K562 (cell line): ENCODE results near the gene TSKS. TPM values are rescaled to one million over a fixed set of nuclear protein-coding genes. Genes with fewer than 3 reads are reported as not detected.

Experiments
- ATAC-seq: fragments of 200-7000 bp; cut with Tn5 transposase; 3 replicates; pipeline ENCODE4 v1.9.1; 2020; ENCODE audit warnings: moderate library complexity
- BruUV-seq: library from RNA; stranded (reverse); fragments of 400-500 nt; replicated peaks from 2 replicates; lab custom pipeline; 2021; lab: Mats Ljungman, UMichigan
- CTCF ChIA-PET: fragments of 300-600 bp; formaldehyde crosslinking; extraction: SDS; loops from one replicate; lab custom pipeline; 2021; ENCODE audit warnings: low intra/inter-chr PET ratio; lab: Yijun Ruan, JAX
- POLR2A ChIA-PET: fragments of 300-600, 350-650 bp; sonication (Branson Sonifier 250); formaldehyde crosslinking; extraction: SDS; loops from one replicate; lab custom pipeline; 2021; ENCODE audit warnings: antibody characterized with exemption, inconsistent platforms; lab: Yijun Ruan, JAX
- DNase-seq, 4 experiments: peaks; one replicate each; pipeline versions ENCODE4 v3.0.0 to v3.0.0-alpha.2; 2011 to 2018; ENCODE audit warnings: low spot score in 3 of 4, mixed read lengths in 3 of 4; ENCODE audit errors: extremely low read depth in 1 of 4
- FAIRE-seq: peaks from 2 replicates; lab custom pipeline; 2011; peaks lifted over from hg19 to GRCh38; lab: Jason Lieb, UNC
- H2AFZ ChIP-seq: 2 replicates; pipeline ENCODE4 v1.6.0; 2011; ENCODE audit warnings: low read depth, low read length, control low read depth, inconsistent platforms
- H3K27ac ChIP-seq: fragments of 200-600 bp; 3 replicates; pipeline ENCODE4 v1.8.0; 2011; ENCODE audit warnings: low read depth, mild to moderate bottlenecking, control low read depth, inconsistent platforms, low read length, moderate library complexity, mixed read lengths; ENCODE audit errors: extremely low read depth
- H3K27me3 ChIP-seq, 2 experiments: fragments of 300-600 bp in 1 of 2; 2 replicates in 1 of 2; 3 replicates in 1 of 2; pipeline versions ENCODE4 v1.6.0 to v1.8.0; 2011; ENCODE audit warnings: inconsistent platforms in 2 of 2, low read length in 2 of 2, mild to moderate bottlenecking in 1 of 2, mixed read lengths in 1 of 2, moderate library complexity in 1 of 2; ENCODE audit not compliant: control insufficient read depth in 2 of 2, insufficient read depth in 2 of 2
- H3K36me3 ChIP-seq: fragments of 300-600 bp; 3 replicates; pipeline ENCODE4 v1.8.0; 2011; ENCODE audit warnings: mild to moderate bottlenecking, low read length, inconsistent platforms; ENCODE audit not compliant: control insufficient read depth, insufficient read depth
- H3K4me1 ChIP-seq, 2 experiments: fragments of 200-600 bp in 1 of 2; replicated peaks in 1 of 2; 2 replicates in 1 of 2; 3 replicates in 1 of 2; pipeline versions ENCODE4 v1.5.1 to v1.8.0; 2011; ENCODE audit warnings: inconsistent platforms in 2 of 2, low read length in 2 of 2, mild to moderate bottlenecking in 1 of 2, mixed read lengths in 1 of 2, moderate library complexity in 1 of 2; ENCODE audit not compliant: control insufficient read depth in 2 of 2, insufficient read depth in 2 of 2
- H3K4me2 ChIP-seq: 2 replicates; pipeline ENCODE4 v1.6.1; 2011; ENCODE audit warnings: low read length, control low read depth, inconsistent platforms, mixed read lengths; ENCODE audit not compliant: insufficient read depth
- H3K4me3 ChIP-seq: fragments of 200-600 bp; sonication (generic), shearing (Covaris generic); 2 replicates; pipeline ENCODE4 v1.5.1; 2016; ENCODE audit warnings: control low read depth, inconsistent platforms
- H3K79me2 ChIP-seq: fragments of 200-600 bp; 3 replicates; pipeline ENCODE4 v1.8.0; 2011; ENCODE audit warnings: low read length, inconsistent platforms; ENCODE audit not compliant: control insufficient read depth, insufficient read depth
- H3K9ac ChIP-seq, 2 experiments: 2 replicates each; pipeline versions ENCODE4 v1.6.0 to v1.6.1; 2011; ENCODE audit warnings: low read depth in 2 of 2, low read length in 2 of 2, control low read depth in 1 of 2, inconsistent platforms in 1 of 2, mild to moderate bottlenecking in 1 of 2, mixed read lengths in 1 of 2; ENCODE audit not compliant: insufficient read depth in 1 of 2
- H3K9me1 ChIP-seq: one replicate; pipeline ENCODE4 v1.6.0; 2011; ENCODE audit warnings: inconsistent platforms, mild to moderate bottlenecking, low read length, moderate library complexity; ENCODE audit not compliant: control insufficient read depth, insufficient read depth
- H3K9me3 ChIP-seq: replicated peaks from 2 replicates; pipeline ENCODE4 v1.5.1; 2011; ENCODE audit warnings: low read depth, low read length, inconsistent platforms; ENCODE audit not compliant: control insufficient read depth, insufficient read depth
- H4K20me1 ChIP-seq: replicated peaks from 2 replicates; pipeline ENCODE4 v1.6.1; 2011; ENCODE audit warnings: low read length, inconsistent platforms, mixed read lengths; ENCODE audit not compliant: control insufficient read depth, insufficient read depth
- AFF1 ChIP-seq, 2 experiments: fragments of 450-650 bp; IDR thresholded peaks; 2 replicates each; pipeline ENCODE4 v1.6.1; 2018; ENCODE audit warnings: mild to moderate bottlenecking in 2 of 2, low read depth in 1 of 2; ENCODE audit not compliant: partially characterized antibody in 2 of 2
- CEBPB ChIP-seq: fragments of 450-650 bp; IDR thresholded peaks from 2 replicates; pipeline ENCODE4 v1.6.1; 2016; ENCODE audit warnings: missing genetic modification characterization, missing compliant biosample characterization
- CEBPG ChIP-seq, 3 experiments: fragments of 200-800 bp in 1 of 3; sonication (Bioruptor generic) in 1 of 3; sonication (generic) in 1 of 3; formaldehyde crosslinking in 1 of 3; IDR thresholded peaks in 2 of 3; conservative IDR thresholded peaks in 1 of 3; 2 replicates each; pipeline versions ENCODE4 v1.6.1 to v1.8.0; 2016 to 2022; ENCODE audit warnings: missing compliant biosample characterization in 2 of 3, missing genetic modification characterization in 2 of 3, mild to moderate bottlenecking in 1 of 3, missing genetic modification reagents in 1 of 3
- FOSL1 ChIP-seq: fragments of 200-800 bp; sonication (Bioruptor generic); conservative IDR thresholded peaks from 2 replicates; pipeline ENCODE4 v1.6.1; 2016; ENCODE audit warnings: missing genetic modification characterization, missing compliant biosample characterization
- MEF2A ChIP-seq: IDR thresholded peaks from 2 replicates; pipeline ENCODE4 v1.6.1; 2011; ENCODE audit warnings: low read depth, mild to moderate bottlenecking, low read length, moderate library complexity; ENCODE audit not compliant: control insufficient read depth
- WGBS: fragments of 100-300 bp; shearing (Covaris generic); methylation state at CpG from one replicate; pipeline ENCODE4 v1.1.6; 2016; ENCODE audit warnings: low coverage, mixed read lengths; ENCODE audit not compliant: insufficient coverage; ENCODE audit errors: missing lambda C conversion rate; 5-methylcytosine and 5-hydroxymethylcytosine counted together
- in situ Hi-C: fragments of 300-500 bp; cut with MboI; formaldehyde crosslinking; loops from 4 replicates; pipeline ENCODE4 v1.15.0; 2018; ENCODE audit warnings: inconsistent platforms, mixed read lengths
- intact Hi-C: fragments of 100-400 bp; cut with micrococcal nuclease; formaldehyde crosslinking; loops from 2 replicates; pipeline ENCODE4 v1.14.2; 2022
- polyA plus RNA-seq, 8 experiments: library from polyadenylated mRNA; depleted of rRNA in 4 of 8; stranded (reverse) in 5 of 8; unstranded in 3 of 8; fragments of >200 nt; fragmentation: Nextera tagmentation in 2 of 8; fragmentation: Illumina TruSeq in 1 of 8; extraction: Ambion mirVana in 2 of 8; extraction: Trizol in 1 of 8; gene quantifications; 2 replicates each; pipeline versions ENCODE4 v1.2.1 to v1.2.3, GENCODE V29; 2011 to 2014; ENCODE audit warnings: inconsistent platforms in 1 of 8, missing spikeins in 1 of 8
- total RNA-seq, 7 experiments: library from RNA; depleted of rRNA in 6 of 7; stranded (reverse); fragments of >200 nt in 6 of 7; fragmentation: Illumina TruSeq in 2 of 7; extraction: Trizol in 2 of 7; gene quantifications; 2 replicates each; pipeline versions ENCODE4 v1.2.1 to v1.2.3, GENCODE V29; 2011 to 2021; ENCODE audit warnings: low replicate concordance in 1 of 7

Gene TSKS
- total and polyA plus RNA-seq, 9 of the 15 experiments (the other 6 are each of a cell fraction or from before 2014, with no cell fraction given), result 0.14 to 4.5 (median 0.80) TPM

GRCh38 chr19:49741210-49741844, 21.8 kb downstream of the TSKS start:
- 62% methylated on average over 8 of the region's 9 CpGs for WGBS
- H3K36me3 ChIP-seq, result no peaks in the 10 kb centered on the region
- no peaks in the 10 kb centered on the region for H3K9me1 ChIP-seq
- intact Hi-C loops (no loop called here), in situ Hi-C loops (no loop called here)
- H3K4me1 ChIP-seq, result peaks cover 0 to 23% of the 10 kb centered on the region in 2 experiments; a peak in 4 of 5 replicates
- H3K9ac ChIP-seq, result no peak overlapping the region
- peak overlapping the region; percentile 68; the same call in 1 of the 2 replicates for H2AFZ ChIP-seq
- H3K27ac ChIP-seq, result no peak overlapping the region; the same call in 2 of the 3 replicates
- no peak overlapping the region for H3K4me3 ChIP-seq
- H3K27me3 ChIP-seq, result no peaks in the 10 kb centered on the region
- FAIRE-seq, result no peak
- TF ChIP-seq CEBPG (CRISPR knock-in tag; IDR thresholded peaks at IDR 0.05) (peak; percentile 45; the same call in 1 of the 2 replicates), CEBPG (tag; conservative IDR thresholded peaks at IDR 0.05 in 1 of 2, IDR thresholded peaks at IDR 0.05 in 1 of 2) (peak in 1 of 2 experiments; percentile 61; a peak in 2 of 4 replicates), CEBPB (tag) (peak; percentile 81), MEF2A (no peak), FOSL1 (tag) (peak; percentile 63), AFF1 (IDR thresholded peaks at IDR 0.05; ENCODE audit: low read depth in 1 of 2, partially characterized antibody in 2 of 2) (peak in 1 of 2 experiments; percentile 61)
- TF ChIP-seq, all 486 proteins: peak for 4
- Histone ChIP-seq H3K9me3 (peaks cover 8% of the 10 kb centered on the region), H4K20me1 (no peaks in the 10 kb centered on the region), H3K79me2 (no peaks in the 10 kb centered on the region), H3K4me2 (no peak overlapping the region)
- POLR2A ChIA-PET, result interaction anchor here (0.6 to 1.1 kb wide), 2 partner anchors 9 to 66 kb away, joined by 3 read pairs; no protein-coding TSS in a partner anchor
- CTCF ChIA-PET, result no interaction called here
- DNase-seq (peak in 1 of 4 experiments; percentile 14), ATAC-seq (no peak)
- no TSS peak for BruUV-seq
